ENCODE results near the gene SYT14. TPM values are rescaled to one million over a fixed set of nuclear protein-coding genes. Genes with fewer than 3 reads are reported as not detected.
A peak's percentile ranks its signal among the peaks of the same experiment; 100 is the strongest.

SYT14 gene
- polyA plus RNA-seq, 1 donor from 2014 or later: 21.9 TPM

GRCh38 chr1:210070531-210070930 is 132.5 kb downstream of the SYT14 start:
- no peaks in the 10 kb centered on the region for H4K20me1 ChIP-seq (ENCODE audit: insufficient read depth)
- no peaks in the 10 kb centered on the region for H3K36me3 ChIP-seq (ENCODE audit: insufficient read depth, low read length)
- no peak overlapping the region for H3K9ac ChIP-seq (ENCODE audit: low read length)
- H3K79me2 ChIP-seq (replicated peaks; ENCODE audit: insufficient read depth, low read length): peaks cover 7% of the 10 kb centered on the region
- H3K27ac ChIP-seq (ENCODE audit: low read length): peak overlapping the region; percentile 90
- H3K27me3 ChIP-seq (ENCODE audit: insufficient read depth, low read depth, low read length): no peaks in the 10 kb centered on the region
- H2AFZ ChIP-seq (ENCODE audit: low read depth, low read length): no peak overlapping the region
- no peaks in the 10 kb centered on the region for H3K9me2 ChIP-seq (ENCODE audit: insufficient read depth, low read length)
- H3K9me3 ChIP-seq (ENCODE audit: low read length): no peaks in the 10 kb centered on the region
- TF ChIP-seq EP300 (conservative IDR thresholded peaks at IDR 0.05; ENCODE audit: poor library complexity, severe bottlenecking) (no peak), CTCF (IDR thresholded peaks at IDR 0.05; ENCODE audit: poor library complexity, severe bottlenecking) (no peak), POLR2AphosphoS5 (IDR thresholded peaks at IDR 0.05) (no peak), TAF1 (IDR thresholded peaks at IDR 0.05; ENCODE audit: low read depth) (no peak), MXI1 (conservative IDR thresholded peaks at IDR 0.05; ENCODE audit: poor library complexity, severe bottlenecking) (no peak), SMC3 (conservative IDR thresholded peaks at IDR 0.05; ENCODE audit: poor library complexity) (no peak), RAD21 (conservative IDR thresholded peaks at IDR 0.05) (no peak), REST (IDR thresholded peaks at IDR 0.05; ENCODE audit: borderline replicate concordance) (no peak), EZH2 (IDR thresholded peaks at IDR 0.05; ENCODE audit: borderline replicate concordance, insufficient read depth, low read length, poor library complexity, severe bottlenecking) (no peak)
- no peak overlapping the region for H3K4me2 ChIP-seq (ENCODE audit: low read length)
- H3F3A ChIP-seq (ENCODE audit: insufficient read depth, low read length, poor library complexity, severe bottlenecking): peaks cover 10% of the 10 kb centered on the region
- H3K4me3 ChIP-seq (ENCODE audit: low read length): no peak overlapping the region

- H3K4me2 ChIP-seq (ENCODE audit: low read length): peak overlapping the region; percentile 62
- H4K20me1 ChIP-seq (ENCODE audit: insufficient read depth): no peaks in the 10 kb centered on the region
- H3K4me3 ChIP-seq (ENCODE audit: low read length): peak overlapping the region; percentile 51
- peaks cover 10% of the 10 kb centered on the region for H3F3A ChIP-seq (ENCODE audit: insufficient read depth, low read length, poor library complexity, severe bottlenecking)
- H3K9me3 ChIP-seq (ENCODE audit: low read length): no peaks in the 10 kb centered on the region
- peak overlapping the region; percentile 90 for H3K27ac ChIP-seq (ENCODE audit: low read length)
- H2AFZ ChIP-seq (ENCODE audit: low read depth, low read length): no peak overlapping the region
- peak; percentile 18 for TF ChIP-seq REST (IDR thresholded peaks at IDR 0.05; ENCODE audit: borderline replicate concordance)
- no peak for TF ChIP-seq CTCF (IDR thresholded peaks at IDR 0.05; ENCODE audit: poor library complexity, severe bottlenecking)
- no peak for TF ChIP-seq MXI1 (conservative IDR thresholded peaks at IDR 0.05; ENCODE audit: poor library complexity, severe bottlenecking)
- peak; percentile 73 for TF ChIP-seq EP300 (conservative IDR thresholded peaks at IDR 0.05; ENCODE audit: poor library complexity, severe bottlenecking)
- peak; percentile 73 for TF ChIP-seq POLR2AphosphoS5 (IDR thresholded peaks at IDR 0.05)
- peak overlapping the region; percentile 43 for H3K9ac ChIP-seq (ENCODE audit: low read length)
- no peaks in the 10 kb centered on the region for H3K27me3 ChIP-seq (ENCODE audit: insufficient read depth, low read depth, low read length)
- H3K9me2 ChIP-seq (ENCODE audit: insufficient read depth, low read length): no peaks in the 10 kb centered on the region
- peaks cover 7% of the 10 kb centered on the region for H3K79me2 ChIP-seq (replicated peaks; ENCODE audit: insufficient read depth, low read length)
- H3K36me3 ChIP-seq (ENCODE audit: insufficient read depth, low read length): peaks cover 2% of the 10 kb centered on the region
Measured at GRCh38 chr1:210072129-210072528, 134.1 kb downstream of the SYT14 start.

Measured in neural cell (in vitro differentiated cells).